Mucosa of descending colon (tissue), 3 donors: ENCODE data around the gene CEP128. TPM values are rescaled to one million over a fixed set of nuclear protein-coding genes. Genes with fewer than 3 reads are reported as not detected.

ENCODE experiments used
- ATAC-seq: fragments of 200-7000 bp; cut with Tn5 transposase; one replicate; pipeline ENCODE4 v1.9.1; 2020; ENCODE audit warnings: mild to moderate bottlenecking, moderate library complexity
- DNase-seq, 3 donors: peaks; one replicate each; pipeline ENCODE4 v3.0.0-alpha.2; 2020
- H3K36me3 ChIP-seq: fragments of 200-600 bp; one replicate; pipeline ENCODE4 v1.8.0; 2021; ENCODE audit warnings: low read depth, mild to moderate bottlenecking
- H3K4me1 ChIP-seq: fragments of 200-600 bp; one replicate; pipeline ENCODE4 v1.8.0; 2021; ENCODE audit warnings: low read depth, mild to moderate bottlenecking
- H3K4me3 ChIP-seq: fragments of 200-600 bp; one replicate; pipeline ENCODE4 v1.8.0; 2021; ENCODE audit warnings: mild to moderate bottlenecking
- H3K9me3 ChIP-seq: fragments of 200-600 bp; one replicate; pipeline ENCODE4 v1.8.0; 2021; ENCODE audit warnings: mild to moderate bottlenecking
- CTCF ChIP-seq: fragments of 200-600 bp; IDR thresholded peaks from one replicate; pipeline ENCODE4 v1.8.0; 2022; ENCODE audit warnings: antibody characterized with exemption, mild to moderate bottlenecking
- intact Hi-C, 2 donors: fragments of 100-400 bp; cut with DNase I in 1 of 2; cut with micrococcal nuclease in 1 of 2; formaldehyde crosslinking; loops; one replicate each; pipeline versions ENCODE4 v1.11.0 to v1.11.1; 2022; cut with DNase I, micrococcal nuclease
- total RNA-seq, 3 donors: library from RNA; stranded (reverse); fragmentation: NEBNext Ultra II Directional in 2 of 3; extraction: Animal tissue kit (Norgen Biotek cat#: 25700) in 2 of 3; gene quantifications; one replicate each; pipeline versions ENCODE4 v1.2.1 to v1.2.4, GENCODE V29; 2021 to 2023
- donor health status: DM: no; HTN: no; CAD: no; lungs with moderate emphysema.
- donor health status: DM: no; HTN: no; CAD: no.
- donor health status: DM: no; HTN: yes; CAD: no.

Gene CEP128
- total RNA-seq, 3 donors from 2014 or later = 5.0 to 10.0 (median 9.3) TPM

- DNase-seq = no peak
- no peak for TF ChIP-seq CTCF
- H3K4me3 ChIP-seq = no peak overlapping the region
- no peaks in the 10 kb centered on the region for H3K9me3 ChIP-seq
- no peaks in the 10 kb centered on the region for H3K4me1 ChIP-seq
- intact Hi-C loops = no loop called here
- H3K36me3 ChIP-seq = no peaks in the 10 kb centered on the region
- ATAC-seq = no peak
Observed at GRCh38 chr14:80754696-80755095, 186.8 kb downstream of the CEP128 start.

GRCh38 chr14:80751285-80751684 is 190.3 kb downstream of the CEP128 start:
- TF ChIP-seq CTCF = no peak
- Histone ChIP-seq H3K4me3 (no peak overlapping the region), H3K4me1 (no peaks in the 10 kb centered on the region), H3K9me3 (no peaks in the 10 kb centered on the region), H3K36me3 (no peaks in the 10 kb centered on the region)
- intact Hi-C loops = no loop called here
- ATAC-seq = no peak
- DNase-seq = no peak

- H3K9me3 ChIP-seq = no peaks in the 10 kb centered on the region
- H3K36me3 ChIP-seq = no peaks in the 10 kb centered on the region
- TF ChIP-seq CTCF = no peak
- intact Hi-C loops = no loop called here
- DNase-seq (no peak), ATAC-seq (no peak)
- H3K4me3 ChIP-seq = no peak overlapping the region
- no peaks in the 10 kb centered on the region for H3K4me1 ChIP-seq
Observed at GRCh38 chr14:80726211-80726610, 215.3 kb downstream of the CEP128 start.

- H3K4me1 ChIP-seq = no peaks in the 10 kb centered on the region
- ATAC-seq (no peak), DNase-seq (no peak)
- H3K36me3 ChIP-seq = no peaks in the 10 kb centered on the region
- TF ChIP-seq CTCF = no peak
- H3K9me3 ChIP-seq = no peaks in the 10 kb centered on the region
- H3K4me3 ChIP-seq = no peak overlapping the region
- intact Hi-C loops = no loop called here
Observed at GRCh38 chr14:80718940-80719339, 222.6 kb downstream of the CEP128 start.

- H3K36me3 ChIP-seq = no peaks in the 10 kb centered on the region
- H3K4me3 ChIP-seq = no peak overlapping the region
- DNase-seq (no peak), ATAC-seq (no peak)
- TF ChIP-seq CTCF = no peak
- no peaks in the 10 kb centered on the region for H3K4me1 ChIP-seq
- no peaks in the 10 kb centered on the region for H3K9me3 ChIP-seq
- intact Hi-C loops = no loop called here
Observed at GRCh38 chr14:80714474-80714873, 227.1 kb downstream of the CEP128 start.
